ENCODE measurements around the gene FHAD1.

FHAD1 gene

DNA sequence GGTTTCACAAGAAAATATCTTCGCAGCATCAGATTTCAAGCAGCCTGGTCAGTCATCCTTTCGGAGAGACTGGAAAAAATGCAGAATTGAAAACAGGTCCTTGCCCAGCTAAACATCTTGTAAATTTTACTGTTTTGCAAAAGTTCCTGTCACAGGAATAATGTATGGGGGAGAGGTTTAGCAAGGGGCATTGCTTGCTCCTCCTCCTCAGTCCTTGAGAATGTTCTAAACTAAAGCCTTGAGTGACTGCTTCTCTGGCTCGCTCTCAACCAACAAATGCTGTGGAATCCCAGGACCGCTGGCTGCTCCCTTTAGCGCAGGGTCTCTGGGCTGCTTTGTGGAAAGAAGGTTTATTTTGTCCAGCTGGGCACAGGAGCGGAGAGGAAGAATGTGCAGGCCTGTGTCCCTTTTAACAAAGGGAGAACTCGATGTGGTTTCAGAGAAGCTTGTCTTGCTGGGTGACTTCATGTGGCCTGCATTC, 33.6 kb upstream of the FHAD1 start:
- Histone ChIP-seq H3K9me3 (replicated peaks in 1 of 11) (peaks cover 0 to 8% (median 3%) of the 10 kb centered on the region in 11 experiments; a peak in 14 of 22 replicates), H3K27ac (no peak overlapping the region), H3K36me3 (peaks cover 0 to 28% (median 0%) of the 10 kb centered on the region in 11 experiments; a peak in 4 of 22 replicates), H3K27me3 (no peaks in the 10 kb centered on the region), H4K20me1 (peaks cover 0 to 38% (median 0%) of the 10 kb centered on the region in 11 experiments; a peak in 4 of 22 replicates), H3K9ac (peak overlapping the region in 1 of 11 experiments; percentile 4; a peak in 1 of 22 replicates), H3K4me2 (peak overlapping the region in 2 of 11 experiments; percentile 12 to 41; a peak in 2 of 22 replicates), H3K4me3 (no peak overlapping the region), H3K4me1 (peaks cover 0 to 32% (median 0%) of the 10 kb centered on the region in 10 experiments; a peak in 8 of 20 replicates)
- no peak for TF ChIP-seq Cebpa-rat (IDR thresholded peaks at IDR 0.05)

DNA sequence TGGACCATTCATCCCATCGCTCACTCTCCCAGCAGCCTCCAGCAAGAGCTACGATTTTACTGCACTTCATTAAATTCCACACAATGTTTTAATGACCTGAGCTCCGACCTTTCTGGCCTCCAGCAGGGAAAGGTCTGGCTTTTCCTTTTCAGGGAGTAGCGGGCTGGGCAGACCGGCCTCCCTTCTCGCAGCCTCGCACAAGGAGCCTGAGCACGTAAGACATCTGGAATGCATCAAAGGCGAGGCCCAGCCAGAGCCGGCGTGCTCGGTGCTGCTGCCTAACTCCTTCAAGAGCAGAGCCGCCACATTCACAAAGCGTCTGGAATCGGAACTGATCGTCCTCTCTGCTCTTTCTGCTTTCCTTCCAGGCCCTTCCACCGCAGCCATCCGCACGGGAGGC, 32.5 kb upstream of the FHAD1 start:
- peaks cover 0 to 34% (median 0%) of the 10 kb centered on the region in 11 experiments; a peak in 5 of 22 replicates for H3K36me3 ChIP-seq
- no peak overlapping the region for H3K4me3 ChIP-seq
- no peak for TF ChIP-seq Cebpa-rat (IDR thresholded peaks at IDR 0.05)
- no peak overlapping the region for H3K27ac ChIP-seq
- no peaks in the 10 kb centered on the region for H3K27me3 ChIP-seq
- peaks cover 0 to 28% (median 0%) of the 10 kb centered on the region in 11 experiments; a peak in 4 of 22 replicates for H4K20me1 ChIP-seq
- H3K4me1 ChIP-seq: peaks cover 0 to 40% (median 0%) of the 10 kb centered on the region in 10 experiments; a peak in 8 of 20 replicates
- H3K9me3 ChIP-seq (replicated peaks in 1 of 11): peaks cover 8 to 19% (median 14%) of the 10 kb centered on the region in 11 experiments; a peak in 20 of 22 replicates
- H3K4me2 ChIP-seq: no peak overlapping the region
- H3K9ac ChIP-seq: no peak overlapping the region

DNA sequence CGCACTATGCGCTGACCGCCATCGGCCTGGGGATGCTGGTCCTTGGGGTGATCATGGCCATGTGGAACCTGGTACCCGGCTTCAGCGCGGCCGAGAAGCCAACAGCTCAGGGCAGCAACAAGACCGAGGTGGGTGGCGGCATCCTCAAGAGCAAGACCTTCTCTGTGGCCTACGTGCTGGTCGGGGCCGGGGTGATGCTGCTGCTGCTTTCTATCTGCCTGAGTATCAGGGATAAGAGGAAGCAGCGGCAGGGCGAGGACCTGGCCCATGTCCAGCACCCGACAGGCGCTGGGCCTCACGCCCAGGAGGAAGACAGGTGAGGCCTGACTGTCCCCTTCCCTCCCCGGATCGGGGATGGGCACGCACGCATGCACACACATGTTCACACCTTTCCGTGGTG, 31.9 kb upstream of the FHAD1 start:
- TF ChIP-seq Cebpa-rat (IDR thresholded peaks at IDR 0.05): no peak
- H3K27ac ChIP-seq: no peak overlapping the region
- H3K9me3 ChIP-seq (replicated peaks in 1 of 11): peaks cover 8 to 22% (median 17%) of the 10 kb centered on the region in 11 experiments; a peak in 20 of 22 replicates
- no peak overlapping the region for H3K4me3 ChIP-seq
- peaks cover 0 to 22% (median 0%) of the 10 kb centered on the region in 11 experiments; a peak in 4 of 22 replicates for H4K20me1 ChIP-seq
- no peak overlapping the region for H3K4me2 ChIP-seq
- peaks cover 0 to 40% (median 0%) of the 10 kb centered on the region in 11 experiments; a peak in 5 of 22 replicates for H3K36me3 ChIP-seq
- no peaks in the 10 kb centered on the region for H3K27me3 ChIP-seq
- H3K4me1 ChIP-seq: peaks cover 0 to 40% (median 0%) of the 10 kb centered on the region in 10 experiments; a peak in 8 of 20 replicates
- H3K9ac ChIP-seq: no peak overlapping the region

DNA sequence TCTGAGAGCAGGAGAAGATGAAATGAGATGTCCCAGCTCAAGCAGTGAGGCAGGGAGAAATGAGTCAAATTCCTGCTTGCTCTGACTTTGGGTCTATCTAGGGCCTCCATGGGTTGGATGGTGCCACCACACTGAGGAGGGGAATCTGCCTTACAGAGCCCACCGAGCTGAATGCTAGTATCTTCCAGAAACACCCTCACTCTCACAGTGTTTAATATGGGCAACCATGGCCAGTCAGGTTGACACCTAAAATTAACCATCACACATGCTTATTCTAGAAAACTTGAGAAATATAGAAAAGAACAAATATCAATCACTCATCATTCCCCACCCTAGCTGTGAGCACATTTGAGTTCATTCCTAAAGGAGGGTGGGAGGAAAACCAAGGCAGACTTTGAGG, 29.4 kb upstream of the FHAD1 start:
- H3K36me3 ChIP-seq: peaks cover 0 to 45% (median 0%) of the 10 kb centered on the region in 11 experiments; a peak in 5 of 22 replicates
- peaks cover 8 to 22% (median 17%) of the 10 kb centered on the region in 11 experiments; a peak in 20 of 22 replicates for H3K9me3 ChIP-seq (replicated peaks in 1 of 11)
- H3K27me3 ChIP-seq: no peaks in the 10 kb centered on the region
- peak overlapping the region in 2 of 11 experiments; percentile 45 to 71; a peak in 4 of 22 replicates for H3K4me2 ChIP-seq
- H4K20me1 ChIP-seq: peaks cover 0 to 2% (median 0%) of the 10 kb centered on the region in 11 experiments; a peak in 1 of 22 replicates
- H3K27ac ChIP-seq: peak overlapping the region in 2 of 11 experiments; percentile 62 to 63; a peak in 3 of 22 replicates
- H3K4me3 ChIP-seq: no peak overlapping the region
- TF ChIP-seq Cebpa-rat (IDR thresholded peaks at IDR 0.05): no peak
- no peak overlapping the region for H3K9ac ChIP-seq
- peaks cover 0 to 40% (median 2%) of the 10 kb centered on the region in 10 experiments; a peak in 9 of 20 replicates for H3K4me1 ChIP-seq

DNA sequence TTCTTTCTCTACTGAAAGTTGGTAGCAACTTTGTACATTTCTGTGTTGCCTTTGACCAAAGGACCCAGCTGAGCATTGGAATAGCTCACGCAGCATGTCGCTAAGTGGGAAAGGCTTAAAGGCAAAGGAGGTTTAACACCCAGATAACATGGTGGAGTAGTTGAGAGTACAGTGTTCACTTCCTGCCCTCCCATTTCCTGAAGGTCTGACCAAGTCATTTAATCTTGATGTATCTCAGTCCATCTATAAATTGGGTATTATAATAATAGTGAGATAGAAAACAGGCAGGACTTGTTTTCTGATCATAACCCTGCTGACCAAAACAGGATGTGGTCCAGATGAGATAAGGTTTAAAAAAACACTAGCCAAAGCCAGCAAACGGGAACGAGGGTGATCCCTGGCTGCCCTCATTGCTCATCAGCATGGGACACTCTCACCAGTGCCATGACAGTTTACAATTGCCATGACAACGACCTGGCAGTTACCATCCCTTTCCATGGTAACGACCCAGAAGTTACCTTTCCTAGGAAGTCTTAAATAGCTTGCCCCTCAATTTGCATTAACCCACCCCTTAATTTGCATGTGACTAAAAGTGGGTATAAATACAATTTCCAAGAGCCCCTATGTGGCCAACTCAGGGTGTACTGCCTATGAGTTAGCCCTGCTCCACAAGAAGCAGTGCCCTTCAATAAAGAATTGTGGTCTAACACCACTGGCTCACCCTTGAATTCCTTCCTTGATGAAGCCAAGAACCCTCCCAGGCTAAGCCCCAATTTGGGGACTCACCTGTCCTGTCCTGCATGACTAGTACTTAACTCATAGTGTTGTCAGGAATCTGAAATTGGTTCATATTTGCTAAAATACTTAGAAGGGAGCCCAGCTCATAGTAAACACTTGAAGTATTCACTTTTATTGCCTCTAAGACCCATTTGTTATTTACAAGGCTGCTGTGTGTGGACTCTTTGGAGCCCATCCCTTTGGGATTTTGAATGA, 28.4 kb upstream of the FHAD1 start:
- peaks cover 8 to 22% (median 17%) of the 10 kb centered on the region in 11 experiments; a peak in 20 of 22 replicates for H3K9me3 ChIP-seq (replicated peaks in 1 of 11)
- H3K27ac ChIP-seq: peak overlapping the region in 3 of 11 experiments; percentile 21 to 63 (median 62); a peak in 6 of 22 replicates
- H3K27me3 ChIP-seq: no peaks in the 10 kb centered on the region
- H3K4me1 ChIP-seq: peaks cover 0 to 40% (median 11%) of the 10 kb centered on the region in 10 experiments; a peak in 19 of 20 replicates
- peak overlapping the region in 3 of 11 experiments; percentile 24 to 71 (median 45); a peak in 7 of 22 replicates for H3K4me2 ChIP-seq
- no peak overlapping the region for H3K4me3 ChIP-seq
- TF ChIP-seq Cebpa-rat (IDR thresholded peaks at IDR 0.05): no peak
- H3K36me3 ChIP-seq: peaks cover 0 to 45% (median 0%) of the 10 kb centered on the region in 11 experiments; a peak in 5 of 22 replicates
- H4K20me1 ChIP-seq: no peaks in the 10 kb centered on the region
- no peak overlapping the region for H3K9ac ChIP-seq

DNA sequence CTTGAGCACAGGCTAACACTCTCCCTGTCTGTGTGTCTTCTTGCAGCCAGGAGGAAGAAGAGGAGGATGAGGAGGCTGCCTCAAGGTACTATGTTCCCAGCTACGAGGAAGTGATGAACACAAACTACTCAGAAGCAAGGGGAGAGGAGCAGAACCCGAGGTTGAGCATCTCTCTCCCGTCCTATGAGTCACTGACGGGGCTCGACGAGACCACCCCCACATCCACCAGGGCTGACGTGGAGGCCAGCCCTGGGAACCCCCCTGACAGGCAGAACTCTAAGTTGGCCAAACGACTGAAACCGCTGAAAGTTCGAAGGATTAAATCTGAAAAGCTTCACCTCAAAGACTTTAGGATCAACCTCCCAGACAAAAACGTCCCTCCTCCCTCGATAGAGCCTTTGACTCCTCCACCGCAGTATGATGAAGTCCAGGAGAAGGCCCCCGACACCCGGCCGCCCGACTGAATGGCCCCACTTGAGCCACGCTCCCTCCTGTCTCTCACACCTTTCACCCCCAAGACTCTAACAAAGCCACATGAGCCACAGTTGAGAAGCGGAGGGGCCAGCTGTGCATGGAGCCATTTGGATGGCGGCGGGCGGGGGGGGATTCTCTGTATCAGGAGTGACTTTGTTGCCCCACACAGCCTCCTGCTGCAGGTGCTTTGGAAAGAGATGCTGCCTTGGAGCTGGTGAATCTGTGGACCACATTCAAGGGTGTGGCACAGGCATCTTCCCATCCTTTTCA, 27.6 kb upstream of the FHAD1 start:
- H3K9me3 ChIP-seq (replicated peaks in 1 of 11): peaks cover 8 to 22% (median 17%) of the 10 kb centered on the region in 11 experiments; a peak in 20 of 22 replicates
- H3K36me3 ChIP-seq: peaks cover 0 to 42% (median 0%) of the 10 kb centered on the region in 11 experiments; a peak in 5 of 22 replicates
- peak overlapping the region in 2 of 11 experiments; percentile 50 to 63; a peak in 2 of 22 replicates for H3K27ac ChIP-seq
- no peaks in the 10 kb centered on the region for H3K27me3 ChIP-seq
- no peak overlapping the region for H3K9ac ChIP-seq
- H3K4me2 ChIP-seq: peak overlapping the region in 2 of 11 experiments; percentile 24 to 45; a peak in 2 of 22 replicates
- no peak for TF ChIP-seq Cebpa-rat (IDR thresholded peaks at IDR 0.05)
- H3K4me3 ChIP-seq: no peak overlapping the region
- H3K4me1 ChIP-seq: peaks cover 9 to 40% (median 19%) of the 10 kb centered on the region in 10 experiments
- H4K20me1 ChIP-seq: no peaks in the 10 kb centered on the region

DNA sequence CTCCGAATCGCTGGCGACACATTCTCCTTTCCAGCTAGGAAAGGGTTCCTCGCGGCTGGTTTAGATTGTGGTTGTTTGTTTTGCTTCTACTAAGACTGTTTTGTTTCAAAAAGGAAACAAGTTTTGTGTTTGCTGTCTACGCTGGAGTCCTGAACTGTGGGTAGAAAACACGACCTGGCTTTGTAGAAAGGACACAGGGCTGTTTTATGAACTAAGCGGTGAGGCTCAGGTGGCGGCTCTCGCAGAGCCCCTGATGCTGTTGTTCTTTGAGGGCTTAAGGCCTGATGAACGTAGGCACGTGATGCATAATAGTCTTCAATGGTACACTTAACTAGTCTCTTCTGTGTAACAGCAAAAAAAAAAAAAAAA, 27.0 kb upstream of the FHAD1 start:
- Histone ChIP-seq H3K4me2 (no peak overlapping the region), H3K27me3 (no peaks in the 10 kb centered on the region), H3K4me1 (peaks cover 14 to 45% (median 24%) of the 10 kb centered on the region in 10 experiments), H3K4me3 (no peak overlapping the region), H3K27ac (no peak overlapping the region), H4K20me1 (no peaks in the 10 kb centered on the region), H3K9ac (no peak overlapping the region), H3K9me3 (replicated peaks in 1 of 11) (peaks cover 8 to 23% (median 17%) of the 10 kb centered on the region in 11 experiments; a peak in 20 of 22 replicates), H3K36me3 (peaks cover 0 to 37% (median 0%) of the 10 kb centered on the region in 11 experiments; a peak in 5 of 22 replicates)
- no peak for TF ChIP-seq Cebpa-rat (IDR thresholded peaks at IDR 0.05)
